8988T (cell line): ENCODE measurements around the gene UNC5C.

Source experiments
- DNase-seq: peaks from one replicate; pipeline ENCODE4 v3.0.0; 2011

Gene UNC5C

DNA sequence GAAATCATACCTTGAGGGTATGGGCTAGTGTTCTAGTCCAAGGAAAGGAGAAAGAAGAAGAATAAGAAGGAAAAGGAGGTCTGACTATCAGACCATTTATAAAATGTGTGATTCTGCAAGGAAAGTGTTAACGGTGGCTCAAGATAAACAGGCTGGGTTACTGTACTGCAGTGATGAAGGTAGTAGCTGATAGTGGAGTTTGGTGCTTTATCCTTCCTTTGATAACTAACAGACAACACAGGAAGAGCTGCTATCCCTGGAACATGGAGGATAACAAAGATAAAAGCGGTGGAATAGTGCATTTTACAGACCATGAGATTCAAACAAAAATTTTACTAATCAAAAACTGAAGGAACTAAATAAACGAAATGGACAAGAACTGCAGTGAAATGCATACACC, 2.6 kb downstream of the UNC5C start:
- DNase-seq, result no peak

GRCh38 chr4:95545546-95545945, 3.2 kb downstream of the UNC5C start:
- DNase-seq, result no peak

DNA sequence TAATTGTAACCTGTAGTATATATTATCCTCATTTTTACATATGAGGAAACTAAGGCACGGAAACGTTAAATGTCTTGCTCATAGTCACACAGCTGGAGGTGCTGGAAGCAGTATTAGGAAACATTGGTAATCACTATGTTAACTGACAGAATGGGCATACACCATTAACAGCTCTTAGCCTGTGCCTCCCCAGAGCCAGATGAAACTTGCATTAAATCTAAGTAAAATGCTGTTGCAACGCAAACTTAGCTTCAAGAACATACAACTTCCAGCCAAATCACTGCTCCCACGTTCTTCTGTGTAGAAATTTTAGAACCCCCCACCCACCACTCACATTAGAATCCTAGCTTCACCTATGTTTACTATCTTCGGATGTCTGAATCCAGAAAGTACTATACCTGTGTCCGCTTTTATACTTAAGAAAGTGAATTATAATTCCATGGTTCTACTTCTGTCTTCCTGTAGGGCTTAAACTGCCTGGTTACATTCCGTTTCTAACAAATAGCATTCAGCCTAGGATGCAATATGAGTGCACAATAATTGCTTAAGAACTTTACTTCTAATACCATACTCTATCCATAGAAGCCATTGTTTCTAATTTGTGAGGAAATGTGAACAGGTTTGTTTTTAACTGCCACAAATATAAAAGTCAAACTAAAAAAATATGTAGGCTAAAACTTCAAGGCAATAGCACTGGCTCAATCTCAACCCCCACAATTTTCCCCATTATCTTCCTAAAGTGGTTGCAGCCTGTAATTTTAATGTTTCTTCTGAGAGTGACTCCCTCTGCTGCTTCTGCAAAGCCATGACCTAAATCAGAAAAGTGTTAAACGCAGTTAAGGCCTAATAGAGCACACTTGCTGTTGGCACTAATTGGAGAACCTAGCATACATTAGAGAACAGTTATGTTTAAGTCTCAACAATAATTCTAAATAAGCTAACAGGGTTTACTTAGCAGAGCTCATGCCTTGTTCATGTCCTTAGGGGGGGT, 4.4 kb downstream of the UNC5C start:
- no peak for DNase-seq

DNA sequence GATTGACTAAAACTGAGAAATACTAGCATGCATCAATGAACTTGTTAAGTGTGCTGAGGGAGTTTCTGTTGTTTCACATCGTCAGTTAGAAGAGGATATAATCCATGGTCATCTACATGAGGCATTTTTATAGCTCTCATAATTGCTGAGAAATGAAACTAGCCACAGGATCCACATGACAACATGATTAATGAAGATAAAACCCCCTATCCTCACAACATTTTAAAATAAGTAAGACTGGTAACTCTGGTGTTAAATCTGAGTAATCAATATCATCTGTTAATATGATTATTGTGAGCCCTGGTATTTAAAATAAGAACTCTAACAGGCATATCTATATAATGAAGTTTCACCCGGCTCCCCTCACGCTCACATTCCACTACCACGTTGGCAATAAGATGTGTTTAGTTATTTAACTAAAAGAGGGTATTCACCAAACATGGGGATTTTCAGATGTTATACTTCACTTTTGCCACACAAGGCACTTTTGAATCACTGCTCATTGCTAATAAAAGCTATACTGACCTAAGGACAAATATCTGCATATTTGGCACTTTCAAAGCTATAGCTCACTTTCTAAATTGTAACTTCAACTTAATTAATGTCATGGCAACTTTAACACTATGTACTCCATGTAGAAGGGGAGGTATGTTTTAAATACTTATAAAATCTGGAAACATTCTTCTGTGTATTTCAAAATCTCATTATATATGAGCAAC, 6.7 kb downstream of the UNC5C start:
- no peak for DNase-seq

DNA sequence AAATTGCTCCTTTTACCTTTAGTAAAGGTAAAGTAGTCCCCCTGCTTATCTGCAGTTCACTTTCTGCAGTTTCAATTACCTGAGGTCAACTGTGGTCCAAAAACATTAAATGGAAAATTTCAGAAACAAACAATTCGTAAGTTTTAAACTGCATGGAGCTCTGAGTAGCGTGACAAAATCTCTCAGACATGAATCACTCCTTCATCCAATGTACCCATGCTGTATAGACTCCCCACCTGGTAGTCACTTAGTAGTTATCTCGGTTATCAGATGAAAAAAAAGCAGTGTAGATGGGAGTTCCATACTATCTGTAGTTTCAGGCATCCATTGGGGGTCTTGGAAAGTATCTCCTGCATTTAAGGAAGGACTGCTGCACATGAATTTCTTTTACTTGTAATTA, 7.7 kb downstream of the UNC5C start:
- DNase-seq, result no peak

GRCh38 chr4:95540227-95540626, 8.5 kb downstream of the UNC5C start:
- no peak for DNase-seq

DNA sequence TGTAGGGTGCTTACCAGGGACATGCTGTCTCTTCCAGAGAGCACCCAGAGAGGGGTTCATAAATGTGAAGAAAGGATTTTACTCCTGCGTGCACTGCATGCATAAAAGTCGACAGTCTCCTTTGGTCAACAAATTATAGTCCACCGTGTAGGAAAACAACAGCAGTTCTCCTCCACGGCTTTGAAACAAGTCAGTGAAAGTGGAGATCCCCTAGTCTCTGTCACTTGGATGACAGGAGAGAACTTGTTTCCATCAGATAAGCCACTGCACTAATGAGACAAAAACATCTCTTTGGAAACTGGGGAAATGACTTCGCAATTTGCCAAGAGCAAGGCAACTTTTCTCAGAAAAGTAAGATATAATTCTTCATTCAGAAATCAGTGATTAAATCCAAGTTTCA, 9.7 kb downstream of the UNC5C start:
- DNase-seq, result no peak

DNA sequence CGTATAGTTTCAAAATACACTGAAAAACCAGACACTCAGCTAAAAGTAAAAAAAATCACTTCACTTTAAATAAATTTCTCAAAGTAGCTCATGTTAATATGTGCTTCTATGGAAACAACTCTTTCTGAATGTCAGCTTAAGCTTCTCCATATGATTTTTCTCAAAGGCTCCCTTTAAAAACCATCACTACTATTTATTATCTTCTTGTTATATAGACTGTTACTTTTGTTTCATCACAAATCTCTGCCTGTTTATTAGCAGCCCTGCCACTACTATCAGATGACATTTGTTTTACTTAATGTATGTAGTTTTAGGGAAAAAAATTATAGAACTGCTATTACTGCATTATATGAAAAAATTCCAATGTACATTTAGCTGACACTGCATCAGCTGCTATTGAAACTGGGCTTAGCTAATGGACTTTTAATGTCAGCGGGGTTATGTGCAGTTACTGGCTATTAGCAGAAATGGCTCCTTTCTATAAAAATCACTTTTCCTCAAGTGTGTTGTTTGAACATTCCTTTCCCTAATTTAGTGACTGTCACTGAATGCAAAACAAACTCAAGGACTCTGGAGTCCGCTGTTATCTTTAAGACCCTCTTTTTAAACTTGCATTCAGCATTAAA, 10.8 kb downstream of the UNC5C start:
- DNase-seq, result no peak

DNA sequence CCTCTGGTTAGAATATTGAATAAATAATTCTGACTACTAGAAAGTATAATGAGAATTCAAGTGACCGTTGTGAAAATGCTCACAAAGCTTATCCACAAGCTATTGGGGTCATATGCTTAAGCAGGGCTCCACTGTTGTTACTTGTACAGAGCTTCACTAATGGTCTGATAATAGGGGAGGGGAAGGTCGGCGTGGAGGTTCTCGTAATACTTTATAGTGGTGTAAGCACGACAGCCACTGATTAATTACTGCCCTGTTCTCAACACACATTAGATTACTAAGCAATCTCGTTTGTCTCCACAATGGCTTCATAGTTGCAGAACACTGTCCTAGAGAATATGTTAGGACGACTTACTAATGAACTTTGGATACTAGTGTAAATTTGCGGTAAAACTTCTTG, 11.6 kb downstream of the UNC5C start:
- DNase-seq, result no peak

DNA sequence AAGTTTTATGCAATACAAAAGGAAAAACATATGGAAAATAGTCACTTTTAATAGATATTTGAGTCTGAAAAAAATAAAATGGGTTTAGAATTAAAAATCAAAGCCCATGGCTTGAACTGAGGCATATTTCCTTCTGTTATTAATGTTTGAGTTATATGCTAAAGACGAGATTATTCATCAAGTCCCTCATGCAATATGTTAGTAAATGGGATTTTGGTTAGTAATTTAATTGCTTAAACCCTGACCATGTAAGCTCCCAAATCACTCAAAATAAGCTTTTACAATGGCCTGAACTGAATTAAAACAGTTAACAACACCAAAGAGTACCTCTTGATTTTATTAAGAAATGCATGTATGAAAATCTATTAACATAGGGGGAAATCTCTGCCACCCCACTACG, 12.1 kb downstream of the UNC5C start:
- no peak for DNase-seq

DNA sequence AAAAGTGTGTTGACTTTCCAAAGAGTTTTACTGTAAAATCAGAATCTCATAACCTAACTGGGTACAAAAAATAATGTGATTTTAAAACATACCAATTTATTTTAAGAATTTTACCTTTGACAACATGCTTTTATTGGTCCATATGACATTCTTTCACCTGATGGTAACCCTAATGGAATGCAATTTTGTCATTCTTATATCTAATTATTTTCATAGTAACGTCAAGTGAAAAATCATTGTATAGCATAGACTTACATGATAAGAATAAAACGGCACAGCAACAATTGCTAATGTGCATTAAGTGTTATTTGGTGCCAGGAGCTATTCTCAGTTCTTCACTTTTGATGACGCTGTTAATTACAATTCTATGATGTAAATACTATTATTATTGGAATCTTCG, 13.6 kb downstream of the UNC5C start:
- DNase-seq, result no peak

DNA sequence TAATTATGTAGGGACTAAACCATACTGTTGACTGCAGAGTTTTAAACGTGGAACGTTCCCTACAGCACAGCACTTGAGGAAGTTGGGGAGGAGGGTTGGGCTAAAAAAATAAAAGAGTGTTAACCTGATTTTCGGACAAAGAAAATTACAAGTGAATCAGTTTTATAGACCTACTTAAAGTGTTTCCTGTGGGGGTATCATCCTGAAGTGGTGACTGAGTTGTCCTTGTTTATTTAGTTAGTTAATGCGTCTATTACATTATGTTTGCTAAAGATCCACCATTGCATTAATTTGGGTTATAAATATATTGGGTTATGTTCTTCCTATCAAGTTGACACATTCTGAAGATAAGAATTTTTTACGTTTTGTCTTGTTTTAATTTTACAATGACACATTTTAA, 14.7 kb downstream of the UNC5C start:
- DNase-seq, result no peak

GRCh38 chr4:95533254-95533653, 15.5 kb downstream of the UNC5C start:
- DNase-seq, result no peak

DNA sequence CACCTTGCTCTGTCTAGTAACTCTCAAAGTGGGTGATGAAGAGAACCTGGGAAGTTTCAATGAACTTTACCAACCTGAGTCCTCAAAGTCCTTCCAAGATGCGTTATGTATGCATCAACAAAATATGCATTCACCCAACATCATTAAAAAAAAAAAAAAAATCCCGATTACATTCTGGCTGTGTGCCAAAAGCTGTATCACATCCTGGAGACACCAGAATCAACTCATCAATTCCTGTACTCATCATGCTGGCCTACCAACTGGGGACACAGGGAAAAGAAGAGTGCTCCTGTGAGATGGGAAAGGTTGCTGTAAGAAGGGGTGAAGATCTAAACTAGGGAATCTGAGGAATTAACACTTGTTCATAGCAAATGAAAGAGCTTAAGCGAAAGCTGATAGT, 16.5 kb downstream of the UNC5C start:
- DNase-seq, result no peak

- no peak for DNase-seq
Measured at GRCh38 chr4:95531141-95531540, 17.6 kb downstream of the UNC5C start.

DNA sequence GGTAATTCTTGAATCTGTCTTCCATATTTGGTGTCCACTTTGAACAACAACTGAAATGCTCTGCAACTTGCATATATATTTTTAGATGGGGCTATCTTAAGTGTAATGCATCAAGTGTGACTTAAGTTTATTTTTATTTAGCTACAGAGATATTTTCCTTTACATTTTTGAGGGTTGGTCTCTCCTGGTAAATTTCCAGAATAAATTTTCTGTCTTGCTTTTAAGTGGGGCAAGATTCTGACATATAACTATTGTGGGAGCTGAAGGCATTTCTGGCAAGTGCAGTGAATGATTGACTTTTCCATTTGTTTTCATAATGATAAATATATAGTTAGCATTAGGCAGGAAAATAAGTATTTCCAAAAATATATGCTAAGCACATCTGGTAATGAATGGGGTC, 18.8 kb downstream of the UNC5C start:
- no peak for DNase-seq

DNA sequence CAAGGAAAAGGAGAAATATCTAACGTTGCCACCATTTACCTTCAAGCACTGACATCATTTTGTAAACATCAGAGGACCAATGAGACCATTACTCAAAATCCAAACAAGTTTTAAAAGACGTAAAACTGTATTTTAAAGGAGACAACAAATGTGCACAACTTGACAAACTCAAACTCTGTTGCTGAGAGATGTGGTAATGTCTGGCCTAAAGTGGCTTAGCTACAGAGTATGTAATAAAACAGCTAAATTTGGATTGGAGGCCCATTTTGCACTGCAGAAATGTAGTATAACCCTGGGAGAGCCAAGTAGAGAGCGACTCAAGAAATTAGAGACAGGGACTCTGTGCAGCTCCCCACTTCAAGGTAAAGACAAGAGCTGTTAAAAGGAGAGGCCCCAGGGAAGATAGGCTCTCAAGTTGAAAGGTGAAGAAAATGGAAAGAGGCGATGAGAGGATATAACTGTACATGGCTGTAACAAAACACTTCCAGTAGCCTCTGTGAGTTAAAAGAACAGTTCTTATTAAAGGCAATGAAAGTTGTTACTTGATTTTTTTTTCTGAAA, 20.3 kb downstream of the UNC5C start:
- no peak for DNase-seq

DNA sequence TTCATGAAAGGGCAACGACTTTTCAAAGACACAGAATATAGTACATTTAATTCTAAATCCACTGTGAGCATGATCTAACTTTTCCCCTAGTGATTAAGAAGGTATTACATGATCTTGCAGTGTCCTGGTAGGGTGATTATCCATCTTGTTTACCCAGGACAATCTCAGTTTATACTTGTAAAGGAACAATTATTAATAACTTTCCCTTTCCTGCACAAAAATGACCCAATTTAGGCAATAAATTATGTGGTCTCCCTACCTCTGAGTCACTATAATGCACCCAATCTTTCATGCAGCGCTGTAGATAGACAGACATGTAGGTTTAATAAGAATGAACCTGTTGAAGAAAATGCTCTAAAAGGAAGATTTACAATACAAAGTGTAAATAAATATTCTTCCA, 22.7 kb downstream of the UNC5C start:
- DNase-seq, result no peak

- no peak for DNase-seq
Measured at GRCh38 chr4:95524729-95525128, 24.0 kb downstream of the UNC5C start.

DNA sequence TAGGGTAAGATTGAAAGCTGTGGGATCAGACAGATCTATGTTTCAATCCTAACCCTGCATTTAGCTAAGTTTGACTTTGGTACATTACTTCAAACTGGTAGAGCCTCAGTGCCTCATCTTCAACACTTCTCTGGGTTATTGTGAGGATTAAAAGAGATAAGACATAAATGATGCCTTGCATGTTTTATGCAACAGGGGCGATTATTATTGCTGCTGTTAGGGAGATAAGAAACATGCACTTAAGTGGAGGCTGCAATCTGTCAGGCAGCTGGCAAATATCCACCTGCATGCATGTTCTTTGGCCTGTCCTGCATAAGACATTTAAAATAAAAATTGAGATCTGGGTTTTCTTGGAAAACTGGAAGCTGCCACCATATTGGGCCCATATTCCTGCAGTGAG, 24.6 kb downstream of the UNC5C start:
- DNase-seq, result no peak

- no peak for DNase-seq
Measured at GRCh38 chr4:95522682-95523530, 25.9 kb downstream of the UNC5C start.

GRCh38 chr4:95517576-95518345, 31.0 kb downstream of the UNC5C start:
- DNase-seq, result no peak
